H1 (cell line): Measurements from ENCODE around the gene TTBK2. TPM values are rescaled to one million over a fixed set of nuclear protein-coding genes. Genes with fewer than 3 reads are reported as not detected.
A peak's percentile ranks its signal among the peaks of the same experiment; 100 is the strongest.
"Not testable (repeated sequence)": the region's sequence is repeated elsewhere in the genome, so short reads cannot be mapped to it uniquely, and the experiment has no call there.

Experiments
- CTCF ChIA-PET: fragments of 300-600 bp; sonication (Branson Sonifier 250); formaldehyde crosslinking; loops from one replicate; lab custom pipeline; 2021; ENCODE audit not compliant: partially characterized antibody; lab: Charles Lee
- POLR2A ChIA-PET: fragments of 300-600 bp; sonication (Branson Sonifier 250); formaldehyde crosslinking; loops from one replicate; lab custom pipeline; 2021; ENCODE audit warnings: inconsistent platforms; ENCODE audit not compliant: partially characterized antibody; lab: Charles Lee
- DNase-seq, 2 experiments: peaks; one replicate each; pipeline versions ENCODE4 v3.0.0 to v3.0.0-alpha.2; 2010 to 2022; ENCODE audit warnings: low spot score in 2 of 2, low read depth in 1 of 2, mixed read lengths in 1 of 2
- FAIRE-seq: peaks from 2 replicates; lab custom pipeline; 2011; peaks lifted over from hg19 to GRCh38; lab: Jason Lieb, UNC
- H2AFZ ChIP-seq: 2 replicates; pipeline ENCODE4 v1.8.1; 2012; ENCODE audit warnings: low read length, inconsistent platforms
- H2AK5ac ChIP-seq: 2 replicates; pipeline ENCODE4 v1.6.1; 2013; ENCODE audit warnings: low read depth, low read length
- H2BK120ac ChIP-seq: replicated peaks from 2 replicates; pipeline ENCODE3; 2013; ENCODE audit warnings: low read depth, low read length, inconsistent platforms
- H2BK12ac ChIP-seq: 2 replicates; pipeline ENCODE4 v1.6.1; 2013; ENCODE audit warnings: low read depth, low read length
- H2BK15ac ChIP-seq: 2 replicates; pipeline ENCODE4 v1.6.1; 2013; ENCODE audit warnings: low read length
- H2BK20ac ChIP-seq: 2 replicates; pipeline ENCODE4 v1.6.1; 2013; ENCODE audit warnings: low read length
- H2BK5ac ChIP-seq: 2 replicates; pipeline ENCODE4 v1.6.1; 2013; ENCODE audit warnings: low read depth, low read length
- H3K14ac ChIP-seq: 2 replicates; pipeline ENCODE4 v1.6.1; 2013; ENCODE audit warnings: inconsistent platforms; ENCODE audit not compliant: insufficient read length
- H3K18ac ChIP-seq: 2 replicates; pipeline ENCODE4 v1.6.1; 2013; ENCODE audit warnings: low read length; ENCODE audit errors: extremely low read depth
- H3K23ac ChIP-seq: 2 replicates; pipeline ENCODE4 v1.6.1; 2013; ENCODE audit warnings: inconsistent platforms; ENCODE audit not compliant: insufficient read length
- H3K23me2 ChIP-seq: 2 replicates; pipeline ENCODE4 v1.6.1; 2013; ENCODE audit warnings: low read depth, low read length
- H3K27ac ChIP-seq: 2 replicates; pipeline ENCODE4 v1.6.1; 2011; ENCODE audit warnings: low read depth, low read length, inconsistent platforms
- H3K27me3 ChIP-seq, 4 experiments: replicated peaks in 1 of 4; 1 replicate in 1 of 4; 2 replicates in 3 of 4; pipeline versions ENCODE4 v1.6.1 to v1.8.1; 2011 to 2013; ENCODE audit warnings: low read length in 3 of 4, mild to moderate bottlenecking in 3 of 4, inconsistent platforms in 2 of 4, mixed read lengths in 2 of 4, moderate library complexity in 1 of 4; ENCODE audit not compliant: control insufficient read depth in 3 of 4, insufficient read depth in 3 of 4; ENCODE audit errors: extremely low read depth in 1 of 4
- H3K36me3 ChIP-seq, 4 experiments: 2 replicates each; pipeline versions ENCODE4 v1.6.1 to v1.8.1; 2011 to 2013; ENCODE audit warnings: mild to moderate bottlenecking in 4 of 4, low read length in 3 of 4, moderate library complexity in 2 of 4, control low read depth in 1 of 4, inconsistent platforms in 1 of 4; ENCODE audit not compliant: insufficient read depth in 4 of 4, control insufficient read depth in 2 of 4
- H3K4ac ChIP-seq: replicated peaks from 2 replicates; pipeline ENCODE3; 2013; ENCODE audit warnings: low read length, low read depth, mixed read lengths, inconsistent platforms; ENCODE audit not compliant: insufficient read length
- H3K4me1 ChIP-seq, 4 experiments: replicated peaks in 1 of 4; 1 replicate in 1 of 4; 2 replicates in 3 of 4; pipeline versions ENCODE4 v1.6.1 to v1.8.1; 2011 to 2013; ENCODE audit warnings: low read length in 3 of 4, inconsistent platforms in 2 of 4, mixed read lengths in 1 of 4; ENCODE audit not compliant: insufficient read depth in 4 of 4, control insufficient read depth in 3 of 4
- H3K4me2 ChIP-seq, 2 experiments: 2 replicates each; pipeline versions ENCODE4 v1.6.1 to v1.8.1; 2011 to 2013; ENCODE audit warnings: low read depth in 2 of 2, low read length in 2 of 2, control low read depth in 1 of 2, inconsistent platforms in 1 of 2, mild to moderate bottlenecking in 1 of 2; ENCODE audit not compliant: insufficient read depth in 1 of 2
- H3K4me3 ChIP-seq, 4 experiments: fragments of 200-600, 300-600 bp in 1 of 4; sonication (generic), shearing (Covaris generic), sonication (Bioruptor Twin) in 1 of 4; 2 replicates each; pipeline versions ENCODE4 v1.5.1 to v1.8.1; 2011 to 2016; ENCODE audit warnings: low read length in 4 of 4, low read depth in 3 of 4, control low read depth in 2 of 4, inconsistent platforms in 2 of 4, mild to moderate bottlenecking in 2 of 4, mixed read lengths in 1 of 4, moderate library complexity in 1 of 4; ENCODE audit not compliant: insufficient read depth in 2 of 4; ENCODE audit errors: extremely low read depth in 1 of 4
- H3K56ac ChIP-seq: replicated peaks from 2 replicates; pipeline ENCODE3; 2013; ENCODE audit warnings: low read depth, mild to moderate bottlenecking, mixed read lengths, low read length, inconsistent platforms; ENCODE audit not compliant: insufficient read length
- H3K79me1 ChIP-seq: 2 replicates; pipeline ENCODE4 v1.6.1; 2013; ENCODE audit warnings: low read depth, low read length, control low read depth
- H3K79me2 ChIP-seq, 2 experiments: 2 replicates each; pipeline versions ENCODE4 v1.6.1 to v1.8.1; 2012 to 2013; ENCODE audit warnings: low read length in 2 of 2, mild to moderate bottlenecking in 2 of 2, inconsistent platforms in 1 of 2; ENCODE audit not compliant: insufficient read depth in 2 of 2, control insufficient read depth in 1 of 2
- H3K9ac ChIP-seq, 4 experiments: replicated peaks in 1 of 4; 1 replicate in 1 of 4; 2 replicates in 3 of 4; pipeline versions ENCODE4 v1.6.1 to v1.8.1; 2011 to 2013; ENCODE audit warnings: low read depth in 3 of 4, low read length in 3 of 4, control low read depth in 2 of 4, mild to moderate bottlenecking in 2 of 4, moderate library complexity in 2 of 4, inconsistent platforms in 1 of 4; ENCODE audit errors: extremely low read depth in 1 of 4
- H3K9me3 ChIP-seq, 2 experiments: 2 replicates each; pipeline versions ENCODE4 v1.6.1 to v1.8.1; 2012 to 2013; ENCODE audit warnings: mild to moderate bottlenecking in 2 of 2, moderate library complexity in 2 of 2, control low read depth in 1 of 2, inconsistent platforms in 1 of 2, low read depth in 1 of 2, low read length in 1 of 2, mixed read lengths in 1 of 2; ENCODE audit not compliant: insufficient read depth in 2 of 2
- H4K20me1 ChIP-seq, 2 experiments: replicated peaks in 1 of 2; 2 replicates each; pipeline versions ENCODE3 to v1.8.1; 2011 to 2013; ENCODE audit warnings: inconsistent platforms in 2 of 2, low read length in 2 of 2, mild to moderate bottlenecking in 1 of 2; ENCODE audit not compliant: insufficient read depth in 2 of 2, control insufficient read depth in 1 of 2
- H4K5ac ChIP-seq: 2 replicates; pipeline ENCODE4 v1.6.1; 2013; ENCODE audit warnings: low read length, low read depth, mixed read lengths, inconsistent platforms; ENCODE audit not compliant: insufficient read length
- H4K8ac ChIP-seq: 2 replicates; pipeline ENCODE4 v1.8.0; 2013; ENCODE audit warnings: mild to moderate bottlenecking, moderate library complexity, low read length, inconsistent platforms; ENCODE audit not compliant: insufficient read depth; ENCODE audit errors: extremely low read depth
- H4K91ac ChIP-seq: replicated peaks from 2 replicates; pipeline ENCODE3; 2013; ENCODE audit warnings: low read length, mixed read lengths, inconsistent platforms; ENCODE audit not compliant: insufficient read length
- JUN ChIP-seq: IDR thresholded peaks from 2 replicates; pipeline ENCODE4 v1.6.1; 2011; ENCODE audit warnings: low read depth, mild to moderate bottlenecking, improper control_type of control experiment, low read length
- NRF1 ChIP-seq: IDR thresholded peaks from 2 replicates; pipeline ENCODE4 v1.6.1; 2011; ENCODE audit warnings: mild to moderate bottlenecking, low read depth, low read length, improper control_type of control experiment
- WGBS, 2 experiments: shearing (Covaris generic) in 1 of 2; methylation state at CpG; one replicate each; pipeline versions ENCODE4 v1.1.6 to v1.1.7; 2013 to 2015; ENCODE audit warnings: low lambda C conversion rate in 2 of 2, mixed read lengths in 2 of 2, inconsistent platforms in 1 of 2, low coverage in 1 of 2, missing lambda C conversion rate in 1 of 2; ENCODE audit not compliant: insufficient replicate concordance in 2 of 2, insufficient coverage in 1 of 2, insufficient read length in 1 of 2; ENCODE audit errors: extremely low coverage in 1 of 2, missing lambda C conversion rate in 1 of 2; 5-methylcytosine and 5-hydroxymethylcytosine counted together
- polyA plus RNA-seq, 7 experiments: library from polyadenylated mRNA; depleted of rRNA in 3 of 7; stranded (reverse) in 5 of 7; unstranded in 2 of 7; fragments of >200 nt in 5 of 7; fragments of 200-250 nt in 2 of 7; gene quantifications; 1 replicate in 5 of 7; 2 replicates in 1 of 7; 4 replicates in 1 of 7; pipeline versions ENCODE4 v1.2.1 to v1.2.3, GENCODE V29; 2011 to 2013; ENCODE audit warnings: missing spikeins in 2 of 7, mixed read lengths in 2 of 7
- total RNA-seq: library from RNA; stranded (reverse); fragmentation: NEBNext Ultra II Directional; extraction: Animal tissue kit (Norgen Biotek cat#: 25700); gene quantifications from 2 replicates; pipeline ENCODE4 v1.2.1, GENCODE V29; 2021

TTBK2 gene
- total and polyA plus RNA-seq, 2 of the 8 experiments (the other 6 are each of a cell fraction or from before 2014, with no cell fraction given): 2.7 to 18.2 TPM

DNA sequence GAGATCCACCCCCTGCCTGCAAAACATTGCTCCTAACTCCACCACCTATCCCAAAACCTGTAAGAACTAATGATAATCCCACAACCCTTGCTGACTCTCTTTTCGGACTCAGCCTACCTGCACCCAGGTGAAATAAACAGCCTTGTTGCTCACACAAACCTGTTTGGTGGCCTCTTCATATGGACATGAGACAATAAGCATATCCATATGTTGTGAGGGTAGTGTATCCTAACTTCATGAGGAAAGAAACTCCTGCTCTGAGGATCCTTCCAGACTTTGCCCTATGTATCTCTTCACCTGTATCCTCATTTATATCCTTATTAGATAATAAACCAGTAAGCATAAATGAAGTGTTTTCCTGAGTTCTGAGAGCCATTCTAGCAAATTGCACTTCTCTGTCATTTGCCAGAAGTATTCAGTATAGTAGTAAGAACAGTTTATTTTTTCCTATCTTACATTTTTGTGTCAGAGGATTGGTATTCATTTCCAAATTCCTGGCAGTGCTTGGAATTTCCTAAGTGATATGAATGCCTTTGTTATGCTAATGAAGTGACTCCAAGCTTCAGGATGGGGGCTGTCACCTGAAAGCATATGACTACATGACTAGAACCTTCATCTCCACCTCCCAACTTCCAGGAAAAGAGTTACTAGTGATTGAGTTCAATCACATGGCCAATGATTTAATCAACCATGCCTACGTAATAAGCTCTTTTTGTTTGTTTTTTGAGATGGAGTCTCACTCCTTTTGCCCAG is 30.2 kb downstream of the TTBK2 start (continued):
- TF ChIP-seq JUN: peak; percentile 75; the same call in 1 of the 2 replicates
- TF ChIP-seq NRF1: no peak

GRCh38 chr15:42887384-42887783 is 33.2 kb downstream of the TTBK2 start:
- H3K27ac ChIP-seq, H3K4me1 ChIP-seq, H3K23me2 ChIP-seq, H3K9me3 ChIP-seq, FAIRE-seq, DNase-seq, H3K9ac ChIP-seq, POLR2A ChIA-PET, H2BK5ac ChIP-seq, H4K91ac ChIP-seq, H2BK15ac ChIP-seq, H2BK20ac ChIP-seq, H3K36me3 ChIP-seq, H3K18ac ChIP-seq, H2AFZ ChIP-seq, H3K56ac ChIP-seq, H2BK120ac ChIP-seq, H4K8ac ChIP-seq, H3K23ac ChIP-seq, H2AK5ac ChIP-seq, H4K5ac ChIP-seq, H3K4me3 ChIP-seq, H3K79me1 ChIP-seq, H3K14ac ChIP-seq, H3K4ac ChIP-seq, H4K20me1 ChIP-seq, H3K4me2 ChIP-seq, H3K27me3 ChIP-seq, H3K79me2 ChIP-seq, H2BK12ac ChIP-seq, CTCF ChIA-PET: not testable (repeated sequence)
- WGBS, 2 experiments: 95% methylated on average over 3 of the region's 3 CpGs; no CpG with 5 or more reads in 1 of the 2 experiments
